ENCODE data around the gene NSUN5. TPM values are rescaled to one million over a fixed set of nuclear protein-coding genes. Genes with fewer than 3 reads are reported as not detected.
"Not testable (repeated sequence)": the region's sequence is repeated elsewhere in the genome, so short reads cannot be mapped to it uniquely, and the experiment has no call there.

NSUN5 gene
- total RNA-seq, 1 donor = 14.7 TPM

- H3K4me3 ChIP-seq (ENCODE audit: low read depth, low read length) = no peak overlapping the region
- DNase-seq (ENCODE audit: low read depth) = no peak
- no peak for TF ChIP-seq CTCF (IDR thresholded peaks at IDR 0.05; ENCODE audit: insufficient read depth, low read depth, low read length)
These were observed 4.6 kb downstream of the NSUN5 start for GRCh38 chr7:73304071-73304470.

GRCh38 chr7:73303546-73303945 lies 5.1 kb downstream of the NSUN5 start:
- no peak for DNase-seq (ENCODE audit: low read depth)
- TF ChIP-seq CTCF (IDR thresholded peaks at IDR 0.05; ENCODE audit: insufficient read depth, low read depth, low read length) = no peak
- no peak overlapping the region for H3K4me3 ChIP-seq (ENCODE audit: low read depth, low read length)

GRCh38 chr7:73302846-73303245 lies 5.8 kb downstream of the NSUN5 start:
- DNase-seq (ENCODE audit: low read depth); H3K4me3 ChIP-seq (ENCODE audit: low read depth, low read length): not testable (repeated sequence)

GRCh38 chr7:73301108-73301507 lies 7.5 kb downstream of the NSUN5 start:
- DNase-seq (ENCODE audit: low read depth); H3K4me3 ChIP-seq (ENCODE audit: low read depth, low read length): not testable (repeated sequence)

GRCh38 chr7:73299812-73300211 lies 8.8 kb downstream of the NSUN5 start:
- not testable (repeated sequence) for DNase-seq (ENCODE audit: low read depth); H3K4me3 ChIP-seq (ENCODE audit: low read depth, low read length)

- H3K4me3 ChIP-seq (ENCODE audit: low read depth, low read length); DNase-seq (ENCODE audit: low read depth): not testable (repeated sequence)
These were observed 10.9 kb downstream of the NSUN5 start for GRCh38 chr7:73297706-73298105.

GRCh38 chr7:73297235-73297634 lies 11.4 kb downstream of the NSUN5 start:
- not testable (repeated sequence) for H3K4me3 ChIP-seq (ENCODE audit: low read depth, low read length); DNase-seq (ENCODE audit: low read depth)

GRCh38 chr7:73277210-73277609 lies 31.4 kb downstream of the NSUN5 start:
- DNase-seq (ENCODE audit: low read depth); H3K4me3 ChIP-seq (ENCODE audit: low read depth, low read length): not testable (repeated sequence)

GRCh38 chr7:73267813-73268212 lies 40.8 kb downstream of the NSUN5 start:
- not testable (repeated sequence) for DNase-seq (ENCODE audit: low read depth); H3K4me3 ChIP-seq (ENCODE audit: low read depth, low read length)

- DNase-seq (ENCODE audit: low read depth); H3K4me3 ChIP-seq (ENCODE audit: low read depth, low read length): not testable (repeated sequence)
These were observed 41.8 kb downstream of the NSUN5 start for GRCh38 chr7:73266719-73267368.

GRCh38 chr7:73262416-73262815 lies 46.2 kb downstream of the NSUN5 start:
- H3K4me3 ChIP-seq (ENCODE audit: low read depth, low read length); DNase-seq (ENCODE audit: low read depth): not testable (repeated sequence)

Small RNAs within 50 kb of the gene (small RNA-seq; reads per million reads assigned to genes)
- not detected for gene RNU6-1080P

Other genes with a start within 250 kb of the NSUN5 start
- gene SPDYE9, start 222.8 kb downstream of the NSUN5 start, total RNA-seq = not detected in 2 replicates
- not detected in 2 replicates for gene TRIM50, start 19.3 kb upstream of the NSUN5 start, total RNA-seq
- not detected in 2 replicates for gene FKBP6, start 19.3 kb upstream of the NSUN5 start, total RNA-seq
- 0.64 and 0.86 TPM in 2 replicates for gene FZD9, start 125.0 kb upstream of the NSUN5 start, total RNA-seq
- gene BAZ1B, start 213.5 kb upstream of the NSUN5 start, total RNA-seq = 57.0 and 64.3 TPM in 2 replicates
- 27.2 and 30.3 TPM in 2 replicates for gene BCL7B, start 248.9 kb upstream of the NSUN5 start, total RNA-seq